HAP-1 (cell line): ENCODE results near the gene CD2BP2.
A peak's percentile ranks its signal among the peaks of the same experiment; 100 is the strongest.
"Not testable (repeated sequence)": the region's sequence is repeated elsewhere in the genome, so short reads cannot be mapped to it uniquely, and the experiment has no call there.

Experiments
- DNase-seq, 2 experiments: peaks; one replicate each; pipeline ENCODE4 v3.0.0-alpha.2; 2016 to 2020; ENCODE audit warnings: low spot score in 2 of 2
- H3K27me3 ChIP-seq: fragments of 250-450 bp; sonication (Bioruptor Pico); 2 replicates; pipeline ENCODE4 v1.5.1; 2020; ENCODE audit warnings: low read depth, mild to moderate bottlenecking, moderate library complexity
- H3K36me3 ChIP-seq: fragments of 250-450 bp; sonication (Bioruptor Pico); replicated peaks from 2 replicates; pipeline ENCODE4 v1.5.1; 2020; ENCODE audit warnings: mild to moderate bottlenecking
- H3K4me1 ChIP-seq: fragments of 250-450 bp; sonication (Bioruptor Pico); 2 replicates; pipeline ENCODE4 v1.5.1; 2020; ENCODE audit warnings: mild to moderate bottlenecking
- H3K4me3 ChIP-seq: fragments of 250-450 bp; sonication (Bioruptor Pico); 2 replicates; pipeline ENCODE4 v1.5.1; 2020; ENCODE audit warnings: mild to moderate bottlenecking, moderate library complexity
- H3K9me3 ChIP-seq: fragments of 250-450 bp; sonication (Bioruptor Pico); 2 replicates; pipeline ENCODE4 v1.5.1; 2020; ENCODE audit warnings: mild to moderate bottlenecking, moderate library complexity
- in situ Hi-C: fragments of 300-500 bp; cut with MboI; formaldehyde crosslinking; loops from 3 replicates; pipeline ENCODE4 v1.14.3; 2020; ENCODE audit warnings: low sequenced_read_pairs, inconsistent platforms, mixed read lengths

CD2BP2 gene

GRCh38 chr16:30355144-30355953 is at the start of gene CD2BP2:
TSS of gene CD2BP2 (minus strand) at chr16:30355308. CDS start at chr16:30354681, 627 bp downstream.
- peaks cover 12% of the 10 kb centered on the region for H3K4me1 ChIP-seq
- no peaks in the 10 kb centered on the region for H3K27me3 ChIP-seq
- H3K9me3 ChIP-seq, result no peaks in the 10 kb centered on the region
- H3K36me3 ChIP-seq, result peaks cover 49% of the 10 kb centered on the region
- in situ Hi-C loops, result no loop called here
- peak within 1 kb of the TSS; percentile 97 for H3K4me3 ChIP-seq
- DNase-seq, result peak; percentile 98 to 99

GRCh38 chr16:30401768-30402425 is 46.8 kb upstream of the CD2BP2 start:
- Histone ChIP-seq H3K4me3 (no peak overlapping the region), H3K27me3 (no peaks in the 10 kb centered on the region), H3K36me3 (peaks cover 18% of the 10 kb centered on the region), H3K9me3 (no peaks in the 10 kb centered on the region), H3K4me1 (peaks cover 17% of the 10 kb centered on the region)
- no peak for DNase-seq
- in situ Hi-C loops, result no loop called here

GRCh38 chr16:30399435-30400186 is 44.5 kb upstream of the CD2BP2 start:
- Histone ChIP-seq H3K4me3 (peak overlapping the region; percentile 42), H3K4me1 (peaks cover 17% of the 10 kb centered on the region), H3K27me3 (no peaks in the 10 kb centered on the region), H3K36me3 (peaks cover 18% of the 10 kb centered on the region), H3K9me3 (no peaks in the 10 kb centered on the region)
- DNase-seq, result no peak
- in situ Hi-C loops, result loop anchor here (25.0 kb wide), 2 partner anchors 312 to 513 kb away; partner anchors contain the start of genes FBXL19, PPP4C, TBX6 and YPEL3

GRCh38 chr16:30398661-30399434 is 43.7 kb upstream of the CD2BP2 start:
- H3K4me1 ChIP-seq, result peaks cover 21% of the 10 kb centered on the region
- no peaks in the 10 kb centered on the region for H3K27me3 ChIP-seq
- peak in 1 of 2 experiments; percentile 60 for DNase-seq
- H3K4me3 ChIP-seq, result no peak overlapping the region
- in situ Hi-C loops, result loop anchor here (25.0 kb wide), 2 partner anchors 312 to 513 kb away; partner anchors contain the start of genes FBXL19, PPP4C, TBX6 and YPEL3
- peaks cover 18% of the 10 kb centered on the region for H3K36me3 ChIP-seq
- H3K9me3 ChIP-seq, result no peaks in the 10 kb centered on the region

- Histone ChIP-seq H3K27me3 (no peaks in the 10 kb centered on the region), H3K4me3 (no peak overlapping the region), H3K36me3 (peaks cover 18% of the 10 kb centered on the region), H3K4me1 (peaks cover 21% of the 10 kb centered on the region), H3K9me3 (no peaks in the 10 kb centered on the region)
- DNase-seq, result no peak
- in situ Hi-C loops, result loop anchor here (25.0 kb wide), 2 partner anchors 311 to 514 kb away; partner anchors contain the start of genes FBXL19, PPP4C, TBX6 and YPEL3
Observed at GRCh38 chr16:30397776-30398660, 42.9 kb upstream of the CD2BP2 start.

GRCh38 chr16:30397056-30397455 is 41.9 kb upstream of the CD2BP2 start:
- in situ Hi-C loops, result loop anchor here (25.0 kb wide), 2 partner anchors 310 to 515 kb away; partner anchors contain the start of genes FBXL19, PPP4C, TBX6 and YPEL3
- Histone ChIP-seq H3K4me1 (peaks cover 21% of the 10 kb centered on the region), H3K9me3 (no peaks in the 10 kb centered on the region)

GRCh38 chr16:30396627-30397026 is 41.5 kb upstream of the CD2BP2 start:
- DNase-seq, H3K27me3 ChIP-seq, H3K9me3 ChIP-seq: not testable (repeated sequence)
- peak overlapping the region; percentile 88 for H3K4me3 ChIP-seq
- in situ Hi-C loops, result loop anchor here (25.0 kb wide), 2 partner anchors 309 to 516 kb away; partner anchors contain the start of genes FBXL19, PPP4C, TBX6 and YPEL3
- peaks cover 18% of the 10 kb centered on the region for H3K36me3 ChIP-seq
- peaks cover 21% of the 10 kb centered on the region for H3K4me1 ChIP-seq

More at GRCh38 chr16:30397056-30397455, 41.9 kb upstream of the CD2BP2 start:
- no peak for DNase-seq
- no peak overlapping the region for H3K4me3 ChIP-seq
- H3K36me3 ChIP-seq, result peaks cover 18% of the 10 kb centered on the region
- no peaks in the 10 kb centered on the region for H3K27me3 ChIP-seq

GRCh38 chr16:30395992-30396585 is 41.0 kb upstream of the CD2BP2 start:
- H3K27me3 ChIP-seq, result no peaks in the 10 kb centered on the region
- no peak for DNase-seq
- peaks cover 18% of the 10 kb centered on the region for H3K36me3 ChIP-seq
- H3K4me1 ChIP-seq, result peaks cover 21% of the 10 kb centered on the region
- in situ Hi-C loops, result loop anchor here (25.0 kb wide), 2 partner anchors 309 to 516 kb away; partner anchors contain the start of genes FBXL19, PPP4C, TBX6 and YPEL3
- no peaks in the 10 kb centered on the region for H3K9me3 ChIP-seq
- H3K4me3 ChIP-seq, result peak overlapping the region; percentile 88

- Histone ChIP-seq H3K9me3 (no peaks in the 10 kb centered on the region), H3K4me1 (peaks cover 16% of the 10 kb centered on the region), H3K27me3 (no peaks in the 10 kb centered on the region), H3K36me3 (peaks cover 18% of the 10 kb centered on the region), H3K4me3 (peak within 1 kb of the TSS; percentile 88)
- peak; percentile 82 to 89 for DNase-seq
- in situ Hi-C loops, result loop anchor here (25.0 kb wide), 2 partner anchors 308 to 517 kb away; partner anchors contain the start of genes FBXL19, PPP4C, TBX6 and YPEL3
Observed at GRCh38 chr16:30395155-30395991, 40.3 kb upstream of the CD2BP2 start, which contains the start of gene ZNF48. TSS of gene ZNF48 (plus strand) at chr16:30395420. CDS start at chr16:30395795, 375 bp downstream.

GRCh38 chr16:30394592-30395154 is 39.6 kb upstream of the CD2BP2 start:
- Histone ChIP-seq H3K4me3 (peak overlapping the region; percentile 88), H3K9me3 (no peaks in the 10 kb centered on the region), H3K36me3 (peaks cover 18% of the 10 kb centered on the region), H3K4me1 (peaks cover 10% of the 10 kb centered on the region), H3K27me3 (no peaks in the 10 kb centered on the region)
- no peak for DNase-seq
- in situ Hi-C loops, result loop anchor here (25.0 kb wide), 2 partner anchors 307 to 518 kb away; partner anchors contain the start of genes FBXL19, PPP4C, TBX6 and YPEL3
